Liver (tissue), 9 donors: ENCODE measurements around the gene IL17RE. TPM values are rescaled to one million over a fixed set of nuclear protein-coding genes. Genes with fewer than 3 reads are reported as not detected.
"Not testable (repeated sequence)": the region's sequence is repeated elsewhere in the genome, so short reads cannot be mapped to it uniquely, and the experiment has no call there.

Source experiments
- DNase-seq: peaks from one replicate; pipeline ENCODE4 v3.0.0-alpha.2; 2017; ENCODE audit warnings: low spot score
- H3K27ac ChIP-seq, 2 donors: one replicate each; pipeline ENCODE4 v1.7.0; 2013; ENCODE audit warnings: inconsistent platforms in 2 of 2, low read length in 2 of 2, control low read depth in 1 of 2, low read depth in 1 of 2, mild to moderate bottlenecking in 1 of 2
- H3K27me3 ChIP-seq, 4 donors: one replicate each; pipeline versions ENCODE4 v1.6.1 to v1.7.0; 2013; ENCODE audit warnings: low read length in 3 of 4, inconsistent platforms in 1 of 4, mild to moderate bottlenecking in 1 of 4, moderate library complexity in 1 of 4; ENCODE audit not compliant: control insufficient read depth in 4 of 4, insufficient read depth in 4 of 4
- H3K36me3 ChIP-seq, 4 donors: one replicate each; pipeline versions ENCODE4 v1.6.1 to v1.7.0; 2013; ENCODE audit warnings: low read length in 3 of 4, mild to moderate bottlenecking in 3 of 4, low read depth in 1 of 4, moderate library complexity in 1 of 4; ENCODE audit not compliant: control insufficient read depth in 4 of 4, insufficient read depth in 3 of 4
- H3K4me1 ChIP-seq, 4 donors: one replicate each; pipeline versions ENCODE4 v1.6.1 to v1.7.0; 2013; ENCODE audit warnings: low read length in 3 of 4, mild to moderate bottlenecking in 3 of 4, moderate library complexity in 1 of 4; ENCODE audit not compliant: control insufficient read depth in 4 of 4, insufficient read depth in 4 of 4
- H3K4me3 ChIP-seq, 3 donors: one replicate each; pipeline versions ENCODE4 v1.6.1 to v1.7.0; 2013; ENCODE audit warnings: low read length in 3 of 3, control low read depth in 1 of 3, low read depth in 1 of 3, mild to moderate bottlenecking in 1 of 3
- H3K9ac ChIP-seq, 2 donors: one replicate each; pipeline ENCODE4 v1.7.0; 2013; ENCODE audit warnings: low read length in 2 of 2, mild to moderate bottlenecking in 2 of 2, moderate library complexity in 2 of 2, control low read depth in 1 of 2, low read depth in 1 of 2
- H3K9me3 ChIP-seq, 4 donors: one replicate each; pipeline versions ENCODE4 v1.6.1 to v1.7.0; 2013; ENCODE audit warnings: low read length in 3 of 4; ENCODE audit not compliant: control insufficient read depth in 4 of 4
- ATF3 ChIP-seq: IDR thresholded peaks from 2 replicates; pipeline ENCODE4 v1.6.1; 2016; ENCODE audit warnings: antibody characterized with exemption
- CTCF ChIP-seq: fragments of 150-350 bp; IDR thresholded peaks from 2 replicates; pipeline ENCODE4 v1.5.1; 2017; ENCODE audit warnings: improper control_type of control experiment, low read depth, low read length; ENCODE audit not compliant: missing input control
- EGR1 ChIP-seq, 2 donors: IDR thresholded peaks; 2 replicates each; pipeline ENCODE4 v1.6.1; 2016 to 2018; ENCODE audit warnings: antibody characterized with exemption in 2 of 2, low read depth in 2 of 2
- FOXA1 ChIP-seq: IDR thresholded peaks from 2 replicates; pipeline ENCODE4 v1.6.1; 2016; ENCODE audit warnings: antibody characterized with exemption
- FOXA2 ChIP-seq: IDR thresholded peaks from 2 replicates; pipeline ENCODE4 v1.6.1; 2016; ENCODE audit warnings: antibody characterized with exemption
- GABPA ChIP-seq, 2 donors: IDR thresholded peaks in 1 of 2; conservative IDR thresholded peaks in 1 of 2; 2 replicates each; pipeline ENCODE4 v1.6.1; 2016; ENCODE audit warnings: antibody characterized with exemption in 2 of 2, mild to moderate bottlenecking in 1 of 2, moderate library complexity in 1 of 2
- HNF4A ChIP-seq, 2 donors: conservative IDR thresholded peaks; 2 replicates each; pipeline ENCODE4 v1.6.1; 2016; ENCODE audit warnings: antibody characterized with exemption in 2 of 2, mild to moderate bottlenecking in 2 of 2
- JUND ChIP-seq, 2 donors: IDR thresholded peaks; 2 replicates each; pipeline ENCODE4 v1.6.1; 2016; ENCODE audit warnings: antibody characterized with exemption in 2 of 2
- MAX ChIP-seq: IDR thresholded peaks from 2 replicates; pipeline ENCODE4 v1.6.1; 2016; ENCODE audit warnings: antibody characterized with exemption
- NR2F2 ChIP-seq: IDR thresholded peaks from 2 replicates; pipeline ENCODE4 v1.6.1; 2016; ENCODE audit warnings: antibody characterized with exemption
- RAD21 ChIP-seq, 2 donors: IDR thresholded peaks; 2 replicates each; pipeline ENCODE4 v1.6.1; 2016; ENCODE audit warnings: antibody characterized with exemption in 2 of 2, mild to moderate bottlenecking in 2 of 2
- REST ChIP-seq: IDR thresholded peaks from 2 replicates; pipeline ENCODE4 v1.6.1; 2016; ENCODE audit warnings: antibody characterized with exemption, mild to moderate bottlenecking
- RXRA ChIP-seq, 2 donors: IDR thresholded peaks; 2 replicates each; pipeline ENCODE4 v1.6.1; 2017 to 2018; ENCODE audit warnings: antibody characterized with exemption in 2 of 2, mild to moderate bottlenecking in 1 of 2
- SP1 ChIP-seq: IDR thresholded peaks from 2 replicates; pipeline ENCODE4 v1.6.1; 2018; ENCODE audit warnings: antibody characterized with exemption, mild to moderate bottlenecking
- YY1 ChIP-seq: IDR thresholded peaks from 2 replicates; pipeline ENCODE4 v1.6.1; 2016; ENCODE audit warnings: antibody characterized with exemption, mild to moderate bottlenecking
- ZBTB33 ChIP-seq: IDR thresholded peaks from 2 replicates; pipeline ENCODE4 v1.6.1; 2016; ENCODE audit warnings: antibody characterized with exemption
- WGBS: extraction: QIAGEN DNeasy Blood & Tissue Kit; methylation state at CpG from one replicate; pipeline ENCODE4 v1.1.7; 2013; 5-methylcytosine and 5-hydroxymethylcytosine counted together
- polyA plus RNA-seq, 2 donors: library from polyadenylated mRNA; stranded (reverse) in 1 of 2; unstranded in 1 of 2; fragments of 200-250 nt in 1 of 2; fragments of >200 nt in 1 of 2; fragmentation: Nextera tagmentation in 1 of 2; extraction: Ambion mirVana in 1 of 2; gene quantifications; one replicate each; pipeline versions ENCODE4 v1.2.1 to v1.2.3, GENCODE V29; 2013 to 2015
- total RNA-seq, 2 donors: library from RNA; depleted of rRNA; stranded (reverse); fragments of >200 nt; gene quantifications; one replicate each; pipeline ENCODE4 v1.2.3, GENCODE V29; 2014
- donor health status: healthy.
- donor health status: healthy.
- donor health status: healthy.
- donor health status: healthy.
- donor health status: healthy.

The IL17RE gene
- total and polyA plus RNA-seq, 4 donors, result 0.42 to 2.1 (median 0.90) TPM

GRCh38 chr3:9869955-9870354 lies 32.7 kb upstream of the IL17RE start (continued):
- TF ChIP-seq REST (no peak), HNF4A (conservative IDR thresholded peaks at IDR 0.05) (no peak), NR2F2 (no peak), FOXA2 (no peak), RXRA (IDR thresholded peaks at IDR 0.05) (no peak)

- TF ChIP-seq ATF3 (no peak), NR2F2 (no peak), SP1 (no peak), ZBTB33 (no peak), HNF4A (conservative IDR thresholded peaks at IDR 0.05) (no peak), MAX (no peak), REST (no peak), RAD21 (IDR thresholded peaks at IDR 0.05) (no peak), RXRA (IDR thresholded peaks at IDR 0.05) (no peak), JUND (IDR thresholded peaks at IDR 0.05) (no peak), CTCF (no peak), GABPA (IDR thresholded peaks at IDR 0.05 in 1 of 2, conservative IDR thresholded peaks at IDR 0.05 in 1 of 2) (no peak), YY1 (no peak), FOXA2 (no peak), FOXA1 (no peak), EGR1 (IDR thresholded peaks at IDR 0.05; ENCODE audit: low read depth in 2 of 2) (no peak)
- no peaks in the 10 kb centered on the region for H3K36me3 ChIP-seq
- no peaks in the 10 kb centered on the region for H3K27me3 ChIP-seq
- no peak for DNase-seq
- H3K4me3 ChIP-seq, result no peak overlapping the region
- no peaks in the 10 kb centered on the region for H3K4me1 ChIP-seq
- H3K27ac ChIP-seq, result no peak overlapping the region
- no peaks in the 10 kb centered on the region for H3K9me3 ChIP-seq
- 92% methylated on average over 1 of the region's 1 CpG for WGBS
- no peak overlapping the region for H3K9ac ChIP-seq
Measured at GRCh38 chr3:9870978-9871377, 31.7 kb upstream of the IL17RE start.

GRCh38 chr3:9872067-9872466 lies 30.6 kb upstream of the IL17RE start:
- not testable (repeated sequence) for H3K36me3 ChIP-seq, H3K4me3 ChIP-seq, H3K9me3 ChIP-seq, H3K4me1 ChIP-seq, H3K27me3 ChIP-seq, H3K27ac ChIP-seq, DNase-seq, H3K9ac ChIP-seq
- 95% methylated on average over 5 of the region's 5 CpGs for WGBS
